Fibroblast of lung (primary cell): ENCODE measurements around the gene BZW2. TPM values are rescaled to one million over a fixed set of nuclear protein-coding genes. Genes with fewer than 3 reads are reported as not detected.

Experiments
- DNase-seq, 2 donors: peaks; one replicate each; pipeline versions ENCODE4 v3.0.0 to v3.0.0-alpha.2; 2010; ENCODE audit warnings: low read depth in 2 of 2
- H2AFZ ChIP-seq: 2 replicates; pipeline ENCODE4 v1.5.1; 2012; ENCODE audit warnings: low read length, control low read depth, inconsistent platforms
- H3K27ac ChIP-seq: 2 replicates; pipeline ENCODE4 v1.5.1; 2011; ENCODE audit warnings: low read length, control low read depth; ENCODE audit not compliant: insufficient read depth
- H3K27me3 ChIP-seq: 2 replicates; pipeline ENCODE4 v1.5.1; 2011; ENCODE audit warnings: mild to moderate bottlenecking, low read length; ENCODE audit not compliant: control insufficient read depth, insufficient read depth
- H3K36me3 ChIP-seq: 2 replicates; pipeline ENCODE4 v1.5.1; 2011; ENCODE audit warnings: low read length; ENCODE audit not compliant: control insufficient read depth, insufficient read depth
- H3K4me1 ChIP-seq: 2 replicates; pipeline ENCODE4 v1.5.1; 2011; ENCODE audit warnings: low read length; ENCODE audit not compliant: control insufficient read depth, insufficient read depth; ENCODE audit errors: extremely low read depth
- H3K4me2 ChIP-seq: 2 replicates; pipeline ENCODE4 v1.5.1; 2011; ENCODE audit warnings: low read length, control low read depth; ENCODE audit not compliant: insufficient read depth; ENCODE audit errors: extremely low read depth
- H3K4me3 ChIP-seq, 4 experiments: fragments of 200-600 bp in 1 of 4; sonication (generic) in 1 of 4; replicated peaks in 1 of 4; 2 replicates each; pipeline ENCODE4 v1.5.1; 2011 to 2016; ENCODE audit warnings: low read length in 4 of 4, low read depth in 3 of 4, mild to moderate bottlenecking in 3 of 4, control low read depth in 2 of 4, inconsistent platforms in 1 of 4, mixed read lengths in 1 of 4; ENCODE audit not compliant: insufficient read depth in 1 of 4; ENCODE audit errors: control extremely low read depth in 1 of 4
- H3K79me2 ChIP-seq: 2 replicates; pipeline ENCODE4 v1.5.1; 2012; ENCODE audit warnings: mild to moderate bottlenecking, low read length, inconsistent platforms; ENCODE audit not compliant: control insufficient read depth, insufficient read depth
- H3K9ac ChIP-seq: 2 replicates; pipeline ENCODE4 v1.5.1; 2011; ENCODE audit warnings: mild to moderate bottlenecking, low read length, control low read depth; ENCODE audit not compliant: insufficient read depth
- H3K9me3 ChIP-seq: 2 replicates; pipeline ENCODE4 v1.5.1; 2012; ENCODE audit warnings: low read depth, low read length; ENCODE audit not compliant: control insufficient read depth, insufficient read depth
- H4K20me1 ChIP-seq: 2 replicates; pipeline ENCODE4 v1.5.1; 2011; ENCODE audit warnings: low read length; ENCODE audit not compliant: control insufficient read depth, insufficient read depth; ENCODE audit errors: extremely low read depth
- CTCF ChIP-seq, 2 donors: IDR thresholded peaks in 1 of 2; conservative IDR thresholded peaks in 1 of 2; 1 replicate in 1 of 2; 2 replicates in 1 of 2; pipeline ENCODE4 v1.5.1; 2011 to 2012; ENCODE audit warnings: low read length in 2 of 2, control low read depth in 1 of 2, inconsistent platforms in 1 of 2, low read depth in 1 of 2, mild to moderate bottlenecking in 1 of 2
- EZH2 ChIP-seq: IDR thresholded peaks from 2 replicates; pipeline ENCODE4 v1.5.1; 2012; ENCODE audit warnings: low read length, control low read depth, mild to moderate bottlenecking; ENCODE audit errors: missing control alignments
- polyA plus RNA-seq, 2 donors: library from polyadenylated mRNA; depleted of rRNA in 1 of 2; stranded (reverse) in 1 of 2; unstranded in 1 of 2; fragments of >200 nt; gene quantifications; 2 replicates each; pipeline ENCODE4 v1.2.1, GENCODE V29; 2011 to 2012; ENCODE audit warnings: missing spikeins in 1 of 2
- total RNA-seq: library from RNA; depleted of rRNA; stranded (reverse); fragments of >200 nt; gene quantifications from 2 replicates; pipeline ENCODE4 v1.2.1, GENCODE V29; 2014

Gene BZW2
- total and polyA plus RNA-seq, 2 donors (not counting 1 experiment from before 2014, with no cell fraction given): 43.3 to 88.8 TPM

- peak; percentile 8 to 53 for DNase-seq
- Histone ChIP-seq H3K9me3 (no peaks in the 10 kb centered on the region), H3K9ac (peak overlapping the region; percentile 37), H3K36me3 (no peaks in the 10 kb centered on the region), H3K4me1 (no peaks in the 10 kb centered on the region), H3K27ac (no peak overlapping the region), H3K27me3 (no peaks in the 10 kb centered on the region), H4K20me1 (no peaks in the 10 kb centered on the region), H3K4me3 (peak overlapping the region; percentile 67 to 80 (median 78)), H2AFZ (peak overlapping the region; percentile 88), H3K4me2 (peak overlapping the region; percentile 90), H3K79me2 (no peaks in the 10 kb centered on the region)
- TF ChIP-seq CTCF (conservative IDR thresholded peaks at IDR 0.05 in 1 of 2, IDR thresholded peaks at IDR 0.05 in 1 of 2; ENCODE audit: low read depth in 1 of 2, low read length in 2 of 2): no peak
- TF ChIP-seq EZH2: no peak
Measured at GRCh38 chr7:16753932-16754855, 108.2 kb downstream of the BZW2 start.

DNA sequence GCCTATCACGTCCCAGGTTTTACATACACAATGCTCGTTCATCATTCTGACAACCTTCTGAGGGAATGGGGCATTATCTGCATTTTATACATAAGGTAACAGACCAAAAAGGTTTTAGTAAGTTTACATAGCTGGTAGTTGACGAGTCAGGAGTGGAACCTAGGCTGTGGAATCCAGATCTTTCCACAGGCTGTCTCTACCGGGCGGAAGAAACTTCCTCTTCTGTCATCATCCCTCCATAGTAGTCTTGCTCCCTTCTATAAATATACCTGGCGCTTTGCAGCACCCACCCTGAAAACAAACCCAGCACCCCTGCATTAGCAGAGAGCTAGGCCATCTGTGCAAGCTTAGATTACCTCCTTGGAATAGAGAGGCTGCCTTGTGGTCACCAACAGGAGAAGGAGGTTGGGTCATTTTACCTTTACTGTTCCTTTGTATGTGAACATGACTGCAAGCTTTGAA lies 108.9 kb downstream of the BZW2 start:
- no peaks in the 10 kb centered on the region for H3K27me3 ChIP-seq
- no peak overlapping the region for H3K27ac ChIP-seq
- H3K36me3 ChIP-seq: no peaks in the 10 kb centered on the region
- H3K9ac ChIP-seq: no peak overlapping the region
- peak in 1 of 2 donors; percentile 42 for DNase-seq
- H3K4me3 ChIP-seq: peak overlapping the region in 2 of 4 experiments; percentile 67 to 78
- H3K9me3 ChIP-seq: no peaks in the 10 kb centered on the region
- H3K4me1 ChIP-seq: no peaks in the 10 kb centered on the region
- no peak overlapping the region for H2AFZ ChIP-seq
- no peaks in the 10 kb centered on the region for H3K79me2 ChIP-seq
- peak overlapping the region; percentile 90 for H3K4me2 ChIP-seq
- TF ChIP-seq CTCF (conservative IDR thresholded peaks at IDR 0.05 in 1 of 2, IDR thresholded peaks at IDR 0.05 in 1 of 2; ENCODE audit: low read depth in 1 of 2, low read length in 2 of 2) (no peak), EZH2 (no peak)
- H4K20me1 ChIP-seq: no peaks in the 10 kb centered on the region

- DNase-seq: peak in 1 of 2 donors; percentile 61
Measured at GRCh38 chr7:16755397-16755796, 109.4 kb downstream of the BZW2 start.

More at GRCh38 chr7:16755397-16755796, 109.4 kb downstream of the BZW2 start:
- Histone ChIP-seq H3K27me3 (no peaks in the 10 kb centered on the region), H2AFZ (no peak overlapping the region), H3K4me3 (no peak overlapping the region), H3K36me3 (no peaks in the 10 kb centered on the region), H3K27ac (no peak overlapping the region), H3K4me1 (no peaks in the 10 kb centered on the region), H3K79me2 (no peaks in the 10 kb centered on the region), H3K9me3 (no peaks in the 10 kb centered on the region), H3K9ac (no peak overlapping the region), H4K20me1 (no peaks in the 10 kb centered on the region), H3K4me2 (no peak overlapping the region)
- TF ChIP-seq EZH2 (no peak), CTCF (conservative IDR thresholded peaks at IDR 0.05 in 1 of 2, IDR thresholded peaks at IDR 0.05 in 1 of 2; ENCODE audit: low read depth in 1 of 2, low read length in 2 of 2) (no peak)
